Peyer's patch (tissue), 4 donors: ENCODE data around the gene APOBEC3G.

Experiments used
- POLR2A ChIP-seq, 2 donors: fragments of 450-650 bp; IDR thresholded peaks; one replicate each; pipeline ENCODE4 v1.5.1; 2017; ENCODE audit warnings: antibody characterized with exemption in 2 of 2, mild to moderate bottlenecking in 2 of 2, moderate library complexity in 2 of 2
- TF ChIP-seq, protein P1 (sequence below), 6 experiments: fragments of 450-650 bp in 4 of 6; fragments of 200-600 bp in 2 of 6; sonication (generic) in 1 of 6; IDR thresholded peaks; one replicate each; pipeline ENCODE4 v1.5.1; 2017 to 2019; ENCODE audit warnings: antibody characterized with exemption in 6 of 6, mild to moderate bottlenecking in 3 of 6, moderate library complexity in 1 of 6

DNA sequence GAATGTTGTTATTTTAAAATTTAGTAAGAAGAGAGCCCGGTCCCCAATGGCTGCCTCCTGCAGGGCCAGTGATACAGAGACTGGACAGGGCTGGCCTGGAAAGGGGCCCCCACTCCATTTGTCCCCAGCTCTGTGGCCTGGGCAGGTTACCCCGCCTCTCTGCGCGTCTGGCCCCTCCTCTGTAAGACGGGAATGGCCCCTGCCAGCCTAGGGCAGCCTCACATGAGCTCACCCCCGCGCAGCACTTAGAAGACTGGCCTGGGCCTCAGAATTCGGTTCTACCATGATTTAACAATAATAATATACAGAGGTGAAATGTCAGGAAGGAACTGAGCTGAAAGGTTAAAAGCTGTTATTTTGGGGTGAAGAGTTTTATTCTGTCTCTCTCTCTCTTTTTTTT, 1.3 kb downstream of the APOBEC3G start:
- TF ChIP-seq POLR2A (IDR thresholded peaks at IDR 0.05), result no peak
- TF ChIP-seq, protein P1, sequence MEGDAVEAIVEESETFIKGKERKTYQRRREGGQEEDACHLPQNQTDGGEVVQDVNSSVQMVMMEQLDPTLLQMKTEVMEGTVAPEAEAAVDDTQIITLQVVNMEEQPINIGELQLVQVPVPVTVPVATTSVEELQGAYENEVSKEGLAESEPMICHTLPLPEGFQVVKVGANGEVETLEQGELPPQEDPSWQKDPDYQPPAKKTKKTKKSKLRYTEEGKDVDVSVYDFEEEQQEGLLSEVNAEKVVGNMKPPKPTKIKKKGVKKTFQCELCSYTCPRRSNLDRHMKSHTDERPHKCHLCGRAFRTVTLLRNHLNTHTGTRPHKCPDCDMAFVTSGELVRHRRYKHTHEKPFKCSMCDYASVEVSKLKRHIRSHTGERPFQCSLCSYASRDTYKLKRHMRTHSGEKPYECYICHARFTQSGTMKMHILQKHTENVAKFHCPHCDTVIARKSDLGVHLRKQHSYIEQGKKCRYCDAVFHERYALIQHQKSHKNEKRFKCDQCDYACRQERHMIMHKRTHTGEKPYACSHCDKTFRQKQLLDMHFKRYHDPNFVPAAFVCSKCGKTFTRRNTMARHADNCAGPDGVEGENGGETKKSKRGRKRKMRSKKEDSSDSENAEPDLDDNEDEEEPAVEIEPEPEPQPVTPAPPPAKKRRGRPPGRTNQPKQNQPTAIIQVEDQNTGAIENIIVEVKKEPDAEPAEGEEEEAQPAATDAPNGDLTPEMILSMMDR (IDR thresholded peaks at IDR 0.05), result no peak
